Smooth muscle cell (in vitro differentiated cells): ENCODE results near the gene PARVB. TPM values are rescaled to one million over a fixed set of nuclear protein-coding genes. Genes with fewer than 3 reads are reported as not detected.

ENCODE experiments used
- DNase-seq: peaks from one replicate; lab custom pipeline; 2025; ENCODE audit not compliant: unreplicated experiment; lab: John Stamatoyannopoulos, UW
- H2AFZ ChIP-seq: fragments of 200-600 bp; sonication (generic); 2 replicates; pipeline ENCODE4 v1.6.0; 2016; ENCODE audit warnings: antibody characterized with exemption, low read depth, mild to moderate bottlenecking
- H3F3A ChIP-seq: fragments of 200-600 bp; sonication (generic); 2 replicates; pipeline ENCODE4 v1.6.0; 2017; ENCODE audit warnings: antibody characterized with exemption, low read depth
- H3K27ac ChIP-seq: fragments of 200-600 bp; sonication (generic); 2 replicates; pipeline ENCODE4 v1.5.1; 2016; ENCODE audit warnings: low read depth, mild to moderate bottlenecking
- H3K27me3 ChIP-seq: fragments of 200-600 bp; sonication (generic); 2 replicates; pipeline ENCODE4 v1.6.1; 2016; ENCODE audit warnings: low read depth, mild to moderate bottlenecking
- H3K36me3 ChIP-seq: fragments of 200-600 bp; sonication (generic); 2 replicates; pipeline ENCODE4 v1.5.1; 2016; ENCODE audit warnings: low read depth
- H3K4me1 ChIP-seq: fragments of 200-600 bp; sonication (generic); 2 replicates; pipeline ENCODE4 v1.5.1; 2016; ENCODE audit warnings: low read depth
- H3K4me2 ChIP-seq: fragments of 200-600 bp; sonication (generic); 2 replicates; pipeline ENCODE4 v1.6.0; 2016; ENCODE audit warnings: mild to moderate bottlenecking
- H3K4me3 ChIP-seq: fragments of 200-600 bp; sonication (generic); 2 replicates; pipeline ENCODE4 v1.5.1; 2016; ENCODE audit warnings: mild to moderate bottlenecking
- H3K79me2 ChIP-seq: fragments of 200-600 bp; sonication (generic); 2 replicates; pipeline ENCODE4 v1.6.0; 2016; ENCODE audit warnings: low read depth, mild to moderate bottlenecking
- H3K9ac ChIP-seq: fragments of 200-600 bp; sonication (generic); 2 replicates; pipeline ENCODE4 v1.6.0; 2016; ENCODE audit warnings: low read depth
- H3K9me3 ChIP-seq: fragments of 200-600 bp; sonication (generic); replicated peaks from 2 replicates; pipeline ENCODE4 v1.5.1; 2016; ENCODE audit warnings: low read depth
- H4K20me1 ChIP-seq: fragments of 200-600 bp; sonication (generic); 2 replicates; pipeline ENCODE4 v1.6.0; 2016; ENCODE audit warnings: low read depth
- WGBS: methylation state at CpG from one replicate; pipeline ENCODE4 v1.1.7; 2016; ENCODE audit warnings: low lambda C conversion rate; 5-methylcytosine and 5-hydroxymethylcytosine counted together
- polyA plus RNA-seq: library from polyadenylated mRNA; unstranded; fragments of >200 nt; fragmentation: Nextera tagmentation; extraction: Ambion mirVana; gene quantifications from 2 replicates; pipeline ENCODE4 v1.2.1, GENCODE V29; 2016
- total RNA-seq: library from RNA; depleted of rRNA; stranded (reverse); fragments of >200 nt; gene quantifications from 2 replicates; pipeline ENCODE4 v1.2.3, GENCODE V29; 2014
- TF ChIP-seq, protein P1 (sequence below): fragments of 200-600 bp; sonication (generic); IDR thresholded peaks from 2 replicates; pipeline ENCODE4 v1.5.1; 2017; ENCODE audit warnings: borderline replicate concordance, mild to moderate bottlenecking, antibody characterized with exemption; ENCODE audit not compliant: insufficient read depth, poor library complexity, severe bottlenecking

PARVB gene
- total and polyA plus RNA-seq, 2 experiments from 2014 or later = 35.1 to 36.6 TPM

DNA sequence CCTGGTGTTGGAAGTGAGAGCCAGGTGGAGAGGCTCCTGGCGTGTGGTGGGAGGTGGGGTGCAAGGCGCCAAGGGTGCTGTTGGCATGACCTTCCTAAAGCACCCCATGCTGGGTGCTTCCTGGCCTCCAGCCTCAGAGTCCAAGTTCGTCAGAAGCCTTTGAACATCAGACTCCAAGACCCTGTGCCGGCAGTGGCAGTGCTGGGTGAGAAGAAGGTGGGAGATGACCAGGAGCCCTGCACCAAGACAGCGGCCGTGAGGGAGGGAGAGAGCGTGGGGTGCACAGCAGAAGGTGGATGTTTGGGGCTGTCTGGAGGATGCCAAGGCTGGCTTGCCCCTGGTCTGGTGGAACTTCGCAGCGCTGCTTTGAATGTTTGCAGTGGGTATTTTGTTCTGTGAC lies 29.7 kb upstream of the PARVB start:
- Histone ChIP-seq H4K20me1 (peaks cover 40% of the 10 kb centered on the region), H3F3A (no peaks in the 10 kb centered on the region), H3K27me3 (no peaks in the 10 kb centered on the region), H3K36me3 (peaks cover 4% of the 10 kb centered on the region), H3K9ac (no peak overlapping the region), H3K4me2 (no peak overlapping the region), H3K4me3 (no peak overlapping the region), H3K79me2 (no peaks in the 10 kb centered on the region), H3K27ac (no peak overlapping the region), H3K9me3 (no peaks in the 10 kb centered on the region), H3K4me1 (no peaks in the 10 kb centered on the region), H2AFZ (no peak overlapping the region)
- TF ChIP-seq, protein P1, sequence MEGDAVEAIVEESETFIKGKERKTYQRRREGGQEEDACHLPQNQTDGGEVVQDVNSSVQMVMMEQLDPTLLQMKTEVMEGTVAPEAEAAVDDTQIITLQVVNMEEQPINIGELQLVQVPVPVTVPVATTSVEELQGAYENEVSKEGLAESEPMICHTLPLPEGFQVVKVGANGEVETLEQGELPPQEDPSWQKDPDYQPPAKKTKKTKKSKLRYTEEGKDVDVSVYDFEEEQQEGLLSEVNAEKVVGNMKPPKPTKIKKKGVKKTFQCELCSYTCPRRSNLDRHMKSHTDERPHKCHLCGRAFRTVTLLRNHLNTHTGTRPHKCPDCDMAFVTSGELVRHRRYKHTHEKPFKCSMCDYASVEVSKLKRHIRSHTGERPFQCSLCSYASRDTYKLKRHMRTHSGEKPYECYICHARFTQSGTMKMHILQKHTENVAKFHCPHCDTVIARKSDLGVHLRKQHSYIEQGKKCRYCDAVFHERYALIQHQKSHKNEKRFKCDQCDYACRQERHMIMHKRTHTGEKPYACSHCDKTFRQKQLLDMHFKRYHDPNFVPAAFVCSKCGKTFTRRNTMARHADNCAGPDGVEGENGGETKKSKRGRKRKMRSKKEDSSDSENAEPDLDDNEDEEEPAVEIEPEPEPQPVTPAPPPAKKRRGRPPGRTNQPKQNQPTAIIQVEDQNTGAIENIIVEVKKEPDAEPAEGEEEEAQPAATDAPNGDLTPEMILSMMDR = no peak
- no peak for DNase-seq
- WGBS = 92% methylated on average over 9 of the region's 9 CpGs

DNA sequence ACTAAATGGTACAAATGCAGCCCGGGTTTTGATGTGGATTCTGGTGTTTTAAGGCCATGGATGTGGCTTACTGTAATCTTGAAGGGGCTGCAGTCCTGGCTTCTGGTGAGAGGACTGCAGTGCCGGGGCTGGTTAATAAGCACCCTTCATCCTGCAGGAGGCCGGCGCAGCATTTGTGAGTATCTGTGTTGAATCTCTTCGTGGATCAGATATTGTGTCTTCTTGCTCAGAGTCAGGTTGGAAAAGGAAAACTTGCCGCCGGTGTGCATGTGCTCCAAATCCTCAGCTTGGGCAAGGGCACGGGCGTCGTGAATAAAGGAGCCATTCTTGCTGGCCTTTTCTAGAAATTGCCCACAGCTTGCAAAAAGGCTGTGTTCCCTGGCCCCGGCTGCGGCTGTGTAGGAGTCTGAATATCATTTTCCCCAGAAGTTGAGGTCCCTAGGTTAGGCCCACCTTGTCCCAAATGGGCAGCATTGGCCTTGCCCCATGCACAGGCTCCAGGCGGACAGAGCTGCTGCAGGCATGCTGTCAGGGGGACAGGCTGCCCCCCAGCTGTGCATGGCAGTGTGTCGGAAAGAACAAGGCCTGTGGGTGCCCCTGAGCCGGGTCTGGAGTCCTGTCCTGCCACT lies 28.9 kb upstream of the PARVB start:
- Histone ChIP-seq H3K36me3 (peaks cover 4% of the 10 kb centered on the region), H3K79me2 (no peaks in the 10 kb centered on the region), H3K27ac (no peak overlapping the region), H4K20me1 (peaks cover 40% of the 10 kb centered on the region), H3K4me3 (no peak overlapping the region), H3F3A (no peaks in the 10 kb centered on the region), H2AFZ (no peak overlapping the region), H3K4me1 (no peaks in the 10 kb centered on the region), H3K4me2 (no peak overlapping the region), H3K9ac (no peak overlapping the region), H3K27me3 (no peaks in the 10 kb centered on the region), H3K9me3 (no peaks in the 10 kb centered on the region)
- TF ChIP-seq, protein P1 = no peak
- DNase-seq = no peak
- WGBS = 95% methylated on average over 15 of the region's 15 CpGs

DNA sequence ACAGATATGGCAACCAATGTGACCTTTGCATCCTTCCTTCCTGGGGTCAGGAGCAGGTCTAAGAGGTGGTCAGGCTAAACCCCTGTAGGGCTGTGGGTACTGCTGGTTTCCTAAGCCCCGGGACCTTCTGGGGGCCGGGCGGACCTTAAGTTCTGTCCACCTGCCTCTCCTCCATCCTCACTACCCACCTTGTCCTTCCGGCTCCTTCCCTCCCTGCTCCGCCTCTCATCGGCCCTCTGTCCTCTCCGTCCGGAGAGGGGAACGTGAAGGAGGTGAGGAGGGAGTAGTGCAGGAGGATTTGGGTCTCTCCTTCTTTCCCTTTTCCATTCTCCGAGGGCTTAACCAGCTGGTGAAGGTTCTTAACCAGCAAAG lies 28.3 kb upstream of the PARVB start:
- Histone ChIP-seq H3K4me1 (no peaks in the 10 kb centered on the region), H2AFZ (no peak overlapping the region), H3K4me2 (no peak overlapping the region), H4K20me1 (peaks cover 40% of the 10 kb centered on the region), H3F3A (no peaks in the 10 kb centered on the region), H3K79me2 (no peaks in the 10 kb centered on the region), H3K36me3 (peaks cover under 1% of the 10 kb centered on the region), H3K4me3 (no peak overlapping the region), H3K27ac (no peak overlapping the region), H3K9me3 (no peaks in the 10 kb centered on the region), H3K9ac (no peak overlapping the region), H3K27me3 (no peaks in the 10 kb centered on the region)
- 95% methylated on average over 10 of the region's 10 CpGs for WGBS
- TF ChIP-seq, protein P1 = no peak
- no peak for DNase-seq

DNA sequence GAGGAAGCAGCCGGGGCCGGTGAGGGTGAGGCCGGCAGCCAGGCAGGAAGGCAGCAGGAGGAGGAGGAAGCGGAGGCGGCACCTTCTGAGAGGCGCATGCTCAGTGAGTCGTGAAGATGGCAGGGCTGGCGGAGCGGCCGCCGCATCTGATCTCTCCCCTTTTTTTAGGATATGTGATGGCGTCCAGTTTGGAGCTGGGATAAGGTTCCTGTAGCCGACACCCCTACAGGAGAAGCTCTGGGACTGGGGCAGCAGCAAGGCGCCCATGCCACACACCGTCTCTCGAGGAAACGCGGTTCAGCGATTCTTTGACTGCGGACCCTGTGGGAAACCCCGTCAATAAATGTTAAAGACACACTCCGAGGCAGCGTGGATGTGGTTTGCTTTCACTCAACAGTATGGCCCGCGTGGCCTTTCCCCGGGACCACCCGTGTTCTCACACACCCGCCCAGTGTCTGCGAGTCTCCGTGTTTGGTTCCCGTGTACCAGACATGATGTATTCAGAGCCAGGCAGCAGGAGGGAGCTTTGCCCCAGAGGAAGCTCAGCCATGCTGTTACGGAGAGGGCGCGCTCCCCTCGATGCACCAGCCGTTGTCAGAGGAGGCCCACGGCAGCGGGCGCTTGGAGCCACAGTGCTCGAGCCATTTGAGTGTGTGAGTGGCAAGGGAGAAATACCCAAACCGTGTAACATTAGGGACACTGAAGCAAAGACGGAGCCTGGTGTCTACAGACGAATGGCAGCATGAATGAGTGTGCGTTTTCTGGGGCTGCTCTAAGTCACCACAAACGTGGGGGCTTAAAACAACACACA lies 27.7 kb upstream of the PARVB start:
- TF ChIP-seq, protein P1 = no peak
- DNase-seq = no peak
- no peaks in the 10 kb centered on the region for H3K27me3 ChIP-seq
- no peak overlapping the region for H3K4me3 ChIP-seq
- H3F3A ChIP-seq = no peaks in the 10 kb centered on the region
- H3K36me3 ChIP-seq = no peaks in the 10 kb centered on the region
- no peak overlapping the region for H2AFZ ChIP-seq
- WGBS = 93% methylated on average over 45 of the region's 45 CpGs
- no peak overlapping the region for H3K4me2 ChIP-seq
- no peak overlapping the region for H3K9ac ChIP-seq
- no peaks in the 10 kb centered on the region for H3K9me3 ChIP-seq
- H3K4me1 ChIP-seq = no peaks in the 10 kb centered on the region
- peaks cover 40% of the 10 kb centered on the region for H4K20me1 ChIP-seq
- no peaks in the 10 kb centered on the region for H3K79me2 ChIP-seq
- no peak overlapping the region for H3K27ac ChIP-seq
